Hematopoietic multipotent progenitor cell treated with erythropoietin and hydrocortisone succinate and interleukin-3 and kit ligand, for 15 days (in vitro differentiated cells): ENCODE measurements around the gene ZC3HAV1.

Experiments
- DNase-seq: peaks from one replicate; pipeline ENCODE4 v3.0.0-alpha.2; 2015; ENCODE audit warnings: low spot score

The ZC3HAV1 gene

DNA sequence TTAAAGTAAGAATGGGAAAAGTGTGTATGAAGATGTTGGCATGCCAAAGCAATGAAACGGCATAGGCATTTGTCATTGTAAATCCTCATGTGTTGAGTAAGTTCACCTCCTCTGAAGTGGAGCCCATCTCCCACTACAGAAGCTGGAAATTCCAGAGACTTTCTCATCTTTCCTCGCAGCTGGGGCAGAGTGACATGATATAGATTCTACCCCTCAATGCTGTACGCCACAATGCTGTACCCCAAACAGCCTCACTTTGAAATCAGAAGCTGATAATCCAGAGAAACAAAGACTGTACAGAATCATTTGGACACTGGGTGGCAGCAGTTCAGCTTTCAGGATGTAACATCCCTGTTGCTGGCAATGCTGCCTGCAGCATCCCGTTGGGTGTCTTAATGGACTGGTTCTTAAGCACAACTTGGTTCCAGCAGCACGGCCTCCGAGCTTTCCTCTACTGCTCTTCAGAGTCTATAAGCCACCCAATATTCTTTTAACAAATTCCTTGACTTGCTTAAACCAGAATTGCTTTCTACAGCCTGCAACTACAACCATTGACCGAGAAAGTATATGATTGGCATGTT is 92.5 kb downstream of the ZC3HAV1 start:
- peak; percentile 65 for DNase-seq

- no peak for DNase-seq
These were observed 98.1 kb downstream of the ZC3HAV1 start for GRCh38 chr7:139011373-139011772.

DNA sequence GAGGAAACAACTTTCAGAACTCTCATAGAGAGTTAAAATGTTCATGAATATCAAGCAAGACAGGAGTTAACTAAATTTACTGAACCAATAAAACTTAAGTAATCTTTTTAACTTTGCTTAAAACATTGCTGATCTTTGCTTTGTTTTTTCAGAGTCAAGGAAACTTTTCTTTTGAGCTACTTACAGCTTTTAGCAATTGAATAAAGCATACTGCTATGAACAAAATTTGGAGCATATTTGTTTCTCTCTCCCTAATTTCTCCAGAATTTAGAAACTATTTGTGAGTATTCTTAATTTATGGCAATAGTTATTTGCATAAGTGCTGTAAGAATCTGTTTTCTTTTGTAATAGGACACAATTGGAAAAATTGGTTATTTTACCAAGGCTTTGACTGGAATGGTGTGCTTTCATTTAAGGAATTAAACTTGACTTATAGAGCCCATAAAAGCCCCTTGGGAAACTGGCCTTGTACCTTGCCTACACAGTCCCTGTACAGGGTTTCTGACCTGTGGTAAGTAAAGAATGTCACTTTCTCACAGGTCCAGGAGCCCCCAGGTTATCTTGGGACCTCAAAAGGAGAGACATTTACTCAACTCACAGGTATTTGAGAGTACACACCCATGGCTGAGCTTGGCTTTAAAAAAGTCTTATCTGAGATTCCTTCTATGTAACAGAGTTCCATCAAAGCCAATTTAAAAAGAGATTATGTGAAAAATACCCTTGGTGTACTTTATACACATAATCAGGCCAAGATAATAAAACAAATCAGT is 105.0 kb downstream of the ZC3HAV1 start:
- no peak for DNase-seq

GRCh38 chr7:138999414-138999813 is 110.1 kb downstream of the ZC3HAV1 start:
- no peak for DNase-seq
